Stimulated activated CD4-positive, alpha-beta T cell treated with anti-CD3 and anti-CD28 coated beads, Interleukin-4, amount 100 ng/mL, for 4 hours (primary cell): Measurements from ENCODE around the gene SPTBN1.
"Not testable (repeated sequence)": the region's sequence is repeated elsewhere in the genome, so short reads cannot be mapped to it uniquely, and the experiment has no call there.

ENCODE experiments used
- DNase-seq, 2 experiments: peaks; one replicate each; pipeline ENCODE4 v3.0.0-alpha.2; 2020

The SPTBN1 gene

GRCh38 chr2:54683596-54683995 is 227.5 kb downstream of the SPTBN1 start:
- no peak for DNase-seq

GRCh38 chr2:54685263-54685775 is 229.2 kb downstream of the SPTBN1 start:
- no peak for DNase-seq

DNA sequence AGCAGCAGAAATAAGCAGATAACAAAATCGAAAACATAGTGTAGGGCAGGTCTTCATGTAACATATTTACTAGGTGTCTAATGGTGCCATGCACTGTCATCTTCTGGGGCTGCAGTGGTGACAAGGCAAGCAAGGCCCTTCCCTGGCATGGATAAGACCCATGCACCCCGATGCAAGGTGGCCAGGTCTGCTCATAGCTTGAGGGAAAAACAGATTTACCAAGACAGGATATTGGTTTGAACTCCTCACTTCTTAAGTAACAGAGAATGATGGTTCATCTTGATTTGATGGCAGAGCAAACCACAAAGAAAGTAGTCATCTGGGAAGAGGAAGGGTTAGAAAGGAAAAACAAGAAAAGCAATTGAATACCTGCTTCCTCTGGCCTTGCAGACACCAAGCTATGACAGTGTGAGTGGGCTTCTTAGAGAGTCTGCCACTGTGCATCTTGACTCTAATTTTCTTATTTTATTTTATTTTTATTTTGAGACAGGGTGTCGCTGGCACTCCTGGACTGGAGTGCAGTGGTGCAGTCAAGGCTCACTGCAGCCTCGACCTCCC is 231.5 kb downstream of the SPTBN1 start:
- DNase-seq = no peak

DNA sequence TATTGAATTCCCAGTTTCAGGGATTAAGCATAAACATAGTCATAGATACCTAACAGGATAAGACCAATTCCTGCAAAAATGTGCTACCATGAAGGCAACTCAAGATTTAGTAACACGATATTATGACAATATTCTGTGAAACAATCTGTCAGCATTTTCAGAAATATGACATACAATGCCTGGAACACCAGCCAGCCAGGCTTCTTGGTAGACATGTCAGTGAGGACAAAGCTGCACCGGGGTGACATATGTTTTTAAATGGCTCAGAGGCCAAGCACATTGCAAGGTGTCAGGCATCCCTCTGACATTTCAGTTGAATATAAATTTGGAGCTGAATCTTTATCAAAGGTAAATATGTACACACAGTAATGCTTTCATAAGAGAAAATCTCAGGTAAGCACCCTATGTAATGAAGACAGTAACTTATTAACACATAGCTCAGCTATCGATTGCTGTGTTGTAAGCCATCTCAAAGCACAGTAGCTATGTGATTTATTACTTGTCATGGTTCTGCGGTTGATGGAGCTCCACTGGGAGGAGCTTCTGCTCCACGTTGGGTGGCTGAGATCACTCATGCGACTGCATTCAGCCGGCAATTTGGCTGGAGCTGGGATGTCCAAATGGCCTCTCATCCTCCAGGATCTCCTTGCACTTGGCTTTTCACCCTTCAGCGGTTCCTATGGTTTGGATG is 235.5 kb downstream of the SPTBN1 start:
- no peak for DNase-seq

GRCh38 chr2:54692556-54692955 is 236.4 kb downstream of the SPTBN1 start:
- no peak for DNase-seq

GRCh38 chr2:54695378-54695777 is 239.3 kb downstream of the SPTBN1 start:
- DNase-seq = no peak

DNA sequence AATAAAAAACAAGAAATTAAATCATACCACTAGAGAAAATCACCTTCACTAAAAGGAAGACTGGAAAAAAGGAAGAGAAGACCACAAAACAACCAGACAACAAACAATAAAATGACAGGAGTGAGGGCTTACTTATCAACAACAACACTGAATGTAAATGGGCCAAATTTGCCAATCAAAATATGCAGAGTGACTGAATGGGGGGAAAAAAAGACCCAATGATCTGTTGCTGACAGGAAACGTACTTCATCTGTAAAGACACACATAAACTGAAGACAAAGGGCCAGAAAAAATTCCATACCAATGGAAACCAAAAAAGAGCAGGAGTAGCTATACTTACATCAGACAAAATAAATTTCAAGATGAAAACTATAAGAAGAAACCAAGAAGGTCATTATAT is 241.8 kb downstream of the SPTBN1 start:
- DNase-seq = no peak

DNA sequence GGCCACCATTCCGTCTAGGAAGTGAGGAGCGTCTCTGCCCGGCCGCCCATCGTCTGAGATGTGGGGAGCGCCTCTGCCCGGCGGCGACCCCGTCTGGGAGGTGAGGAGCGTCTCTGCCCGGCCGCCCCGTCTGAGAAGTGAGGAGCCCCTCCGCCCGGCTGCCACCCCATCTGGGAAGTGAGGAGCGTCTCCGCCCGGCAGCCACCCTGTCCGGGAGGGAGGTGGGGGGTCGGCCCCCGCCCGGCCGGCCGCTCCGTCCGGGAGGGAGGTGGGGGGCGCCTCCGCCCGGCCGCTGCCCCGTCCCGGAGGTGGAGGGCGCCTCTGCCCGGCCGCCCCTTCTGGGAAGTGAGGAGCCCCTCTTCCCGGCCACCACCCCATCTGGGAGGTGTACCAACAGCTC is 242.8 kb downstream of the SPTBN1 start:
- DNase-seq = not testable (repeated sequence)

GRCh38 chr2:54699665-54700064 is 243.5 kb downstream of the SPTBN1 start:
- DNase-seq = no peak

DNA sequence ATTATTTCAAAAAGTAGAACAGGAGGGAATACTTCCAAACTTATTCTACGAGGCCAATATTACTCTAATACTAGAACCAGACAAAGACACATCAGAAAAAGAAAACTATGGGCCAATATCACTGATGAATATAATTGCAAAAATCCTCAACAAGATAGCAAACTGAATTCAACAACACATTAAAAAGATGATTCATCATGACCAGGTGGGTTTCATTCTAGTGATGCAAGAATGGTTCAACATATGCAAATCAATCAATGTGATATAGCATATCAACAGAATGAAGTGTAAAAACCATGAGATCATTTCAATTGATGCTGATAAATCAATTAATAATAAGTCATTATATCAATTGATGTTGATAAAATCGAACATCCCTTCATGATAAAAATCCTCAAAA is 244.9 kb downstream of the SPTBN1 start:
- no peak for DNase-seq

DNA sequence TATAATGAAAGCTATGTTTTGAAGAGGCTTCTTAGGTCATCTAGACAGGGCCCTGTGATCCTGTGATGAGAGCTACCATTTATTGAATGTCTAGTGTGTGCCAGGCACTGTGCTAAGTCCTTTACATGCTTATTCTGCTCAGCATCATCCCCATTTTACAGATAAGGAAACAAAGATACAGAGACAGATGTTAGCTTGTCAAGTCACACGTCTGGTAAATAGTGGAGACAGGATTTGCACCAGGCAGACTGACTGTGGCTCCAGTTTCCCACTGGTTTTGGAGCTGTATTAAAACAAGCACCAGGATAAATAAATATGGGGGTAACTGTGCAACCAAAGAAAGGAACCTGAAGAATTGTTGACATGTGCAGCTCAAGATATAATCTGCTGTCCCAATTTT is 248.1 kb downstream of the SPTBN1 start:
- no peak for DNase-seq

GRCh38 chr2:54704688-54705605 is 248.8 kb downstream of the SPTBN1 start:
- no peak for DNase-seq

DNA sequence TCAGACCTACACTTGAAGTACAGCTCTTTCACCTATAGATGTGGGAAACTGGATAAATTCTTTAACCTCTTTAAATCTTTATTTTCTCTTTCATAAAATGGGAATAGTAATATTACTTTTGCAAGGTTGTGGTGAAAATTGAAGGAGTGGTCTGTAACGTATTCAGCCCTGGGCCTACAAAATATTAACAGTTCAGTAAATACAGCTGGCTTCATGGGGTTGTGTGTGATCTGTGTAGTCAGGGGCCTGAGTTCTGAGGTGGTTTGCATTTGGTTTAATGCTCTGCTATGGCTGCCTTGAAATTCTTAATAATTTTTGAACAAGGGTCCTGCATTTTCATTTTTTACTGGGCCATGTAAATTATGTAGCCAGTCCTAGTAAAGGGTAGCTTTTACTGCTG is 250.5 kb downstream of the SPTBN1 start:
- no peak for DNase-seq

DNA sequence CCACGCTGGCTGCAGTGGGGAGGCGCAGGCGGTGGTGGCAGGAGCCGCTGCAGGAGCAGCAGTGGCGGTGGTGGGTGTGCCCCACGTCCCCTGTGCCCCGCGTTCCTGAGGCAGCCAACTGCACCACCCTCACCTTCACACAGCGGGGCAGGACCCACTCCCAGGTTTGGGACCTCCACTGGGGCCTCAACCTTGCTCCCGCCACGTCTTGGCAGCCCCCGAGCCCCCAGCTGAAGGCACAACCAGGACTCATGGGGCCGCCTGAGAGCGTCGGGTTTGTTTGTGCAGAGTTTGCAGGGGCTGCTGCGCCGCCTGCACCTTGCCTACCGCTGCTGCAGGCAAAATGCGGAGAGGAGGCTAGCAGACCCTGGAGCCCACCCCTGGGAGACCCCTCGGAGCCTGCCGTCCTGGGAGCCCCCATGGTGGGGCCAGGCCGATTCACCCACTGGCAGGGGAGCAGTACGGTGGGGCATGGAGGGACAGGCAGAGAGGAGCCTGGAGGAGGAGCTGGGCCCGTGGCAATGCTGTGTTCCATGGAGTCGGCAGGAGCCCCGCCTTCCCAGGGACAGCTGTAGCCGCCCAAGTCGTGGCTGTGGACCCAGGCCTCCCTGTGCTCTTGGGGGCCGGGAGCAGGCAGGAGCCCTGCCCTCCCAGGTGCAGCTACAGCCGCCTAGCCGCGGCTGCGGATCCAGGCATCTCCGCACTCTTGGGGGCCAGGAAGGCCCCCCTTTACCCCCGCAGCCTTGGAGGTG is 252.6 kb downstream of the SPTBN1 start:
- no peak for DNase-seq

DNA sequence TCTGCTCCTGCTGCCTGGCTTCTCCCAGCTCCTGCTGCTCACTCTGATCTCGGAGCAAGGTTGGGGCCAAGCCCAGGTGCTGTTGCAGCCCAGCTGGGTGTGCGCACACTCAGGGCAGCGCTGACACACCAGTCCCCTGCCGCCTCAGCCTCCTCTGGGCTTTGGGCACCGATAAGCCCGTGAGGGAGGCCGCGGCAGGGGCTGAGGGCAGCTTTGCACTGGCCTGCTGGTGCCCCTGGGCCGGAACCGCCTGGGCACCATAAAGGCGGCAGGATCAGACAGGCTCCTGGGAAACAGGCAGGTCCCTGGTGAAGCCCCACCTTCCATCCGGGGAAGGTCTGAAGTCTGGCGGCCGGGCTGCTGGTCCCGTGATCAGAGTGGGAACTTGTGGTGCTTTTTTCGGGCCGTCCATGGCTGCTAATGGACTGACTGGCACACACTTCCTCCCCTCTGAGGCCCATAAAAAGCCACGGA is 253.2 kb downstream of the SPTBN1 start:
- DNase-seq = no peak

DNA sequence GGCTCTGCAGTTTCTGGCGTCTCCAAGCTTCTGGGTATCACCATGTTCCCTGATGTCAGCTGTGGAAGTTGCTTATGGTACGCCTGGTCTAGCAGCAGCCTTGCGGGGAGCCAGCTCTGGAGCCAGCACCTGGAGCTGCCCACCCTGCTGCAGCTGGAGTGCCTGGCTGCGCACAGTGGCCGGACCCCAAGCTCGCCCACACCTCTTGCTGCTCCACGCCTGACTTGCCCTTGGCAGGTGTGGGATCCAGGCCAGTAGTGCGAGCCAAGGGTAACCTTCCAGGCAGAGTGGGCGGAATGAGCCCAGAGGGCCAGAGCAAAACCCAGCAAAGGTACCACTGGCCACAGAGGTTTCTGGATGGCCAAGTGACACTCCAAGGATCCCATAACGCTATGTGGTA is 254.1 kb downstream of the SPTBN1 start:
- DNase-seq = no peak

DNA sequence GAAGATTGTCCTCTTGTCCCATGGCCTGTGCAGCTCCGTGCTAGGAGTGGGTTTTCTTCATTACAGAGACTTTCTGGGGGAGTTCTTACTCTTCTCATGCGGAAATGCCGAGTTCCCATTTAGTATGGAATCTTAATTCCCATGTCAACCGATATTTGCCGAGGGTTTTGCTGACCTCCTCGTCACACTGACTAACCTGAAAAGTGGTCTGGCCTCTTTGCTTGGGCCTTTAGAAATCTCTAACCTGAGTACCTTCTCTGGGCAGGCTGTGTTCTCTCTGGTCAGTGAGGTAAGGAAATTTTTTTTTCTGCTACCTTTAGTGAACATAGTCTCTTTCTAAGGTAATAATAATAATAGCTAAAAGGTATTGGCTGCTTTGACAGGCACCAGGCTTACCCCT is 256.4 kb downstream of the SPTBN1 start:
- no peak for DNase-seq

DNA sequence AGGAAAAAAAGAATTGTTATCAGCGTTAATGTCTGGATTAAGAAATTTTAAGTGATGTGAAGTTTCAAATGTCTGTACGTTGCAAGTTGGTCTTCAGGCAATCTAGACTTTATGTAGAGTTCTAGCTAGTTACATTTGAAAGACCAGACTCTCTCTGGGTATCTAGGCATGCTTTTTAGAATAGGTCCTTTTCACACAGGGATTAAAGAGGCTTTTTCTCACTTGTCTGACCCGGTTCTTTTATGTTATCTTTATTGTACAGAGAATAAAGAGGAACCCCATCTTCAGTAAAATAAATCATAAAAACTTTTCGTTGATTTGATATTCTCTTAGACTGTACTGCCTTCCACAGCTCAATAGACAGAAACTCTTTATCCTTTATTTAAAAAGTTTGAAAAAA is 258.9 kb downstream of the SPTBN1 start:
- DNase-seq = no peak

GRCh38 chr2:54716375-54716774 is 260.2 kb downstream of the SPTBN1 start:
- DNase-seq = no peak

- DNase-seq = no peak
Measured at GRCh38 chr2:54720563-54720962, 264.4 kb downstream of the SPTBN1 start.
